Measurements from ENCODE around the gene ATOH1.

ATOH1 gene

DNA sequence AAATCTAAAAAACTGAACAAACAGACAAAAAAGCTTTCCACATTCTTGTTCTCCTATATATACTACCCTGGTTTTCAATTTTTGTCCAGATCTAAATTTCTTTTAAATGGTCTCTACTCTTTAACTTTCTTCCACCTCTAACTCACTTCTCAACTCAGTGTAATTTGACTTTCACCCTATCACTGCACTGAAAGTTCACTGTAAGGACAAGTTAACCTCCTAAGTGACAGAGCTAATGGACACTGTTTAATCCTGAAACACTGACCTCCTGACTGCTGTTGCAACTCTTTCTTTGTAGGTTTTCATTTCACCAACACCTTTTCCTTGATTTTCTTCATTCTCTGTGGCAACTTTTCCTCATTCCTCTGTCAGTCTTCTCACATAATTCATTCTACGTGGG lies 50.0 kb downstream of the ATOH1 start:
- ATAC-seq = no peak
- TF ChIP-seq TCF4 (CRISPR knock-in tag; IDR thresholded peaks at IDR 0.05; ENCODE audit: borderline replicate concordance) (no peak), ZFP3 (CRISPR knock-in tag; IDR thresholded peaks at IDR 0.05) (no peak), ZNF565 (CRISPR knock-in tag; conservative IDR thresholded peaks at IDR 0.05; ENCODE audit: low read depth) (no peak), GLIS3 (CRISPR knock-in tag; IDR thresholded peaks at IDR 0.05) (no peak), CSDC2 (CRISPR knock-in tag; IDR thresholded peaks at IDR 0.05) (no peak), ZNF8 (CRISPR knock-in tag; IDR thresholded peaks at IDR 0.05) (no peak)
- TF ChIP-seq, protein P1, sequence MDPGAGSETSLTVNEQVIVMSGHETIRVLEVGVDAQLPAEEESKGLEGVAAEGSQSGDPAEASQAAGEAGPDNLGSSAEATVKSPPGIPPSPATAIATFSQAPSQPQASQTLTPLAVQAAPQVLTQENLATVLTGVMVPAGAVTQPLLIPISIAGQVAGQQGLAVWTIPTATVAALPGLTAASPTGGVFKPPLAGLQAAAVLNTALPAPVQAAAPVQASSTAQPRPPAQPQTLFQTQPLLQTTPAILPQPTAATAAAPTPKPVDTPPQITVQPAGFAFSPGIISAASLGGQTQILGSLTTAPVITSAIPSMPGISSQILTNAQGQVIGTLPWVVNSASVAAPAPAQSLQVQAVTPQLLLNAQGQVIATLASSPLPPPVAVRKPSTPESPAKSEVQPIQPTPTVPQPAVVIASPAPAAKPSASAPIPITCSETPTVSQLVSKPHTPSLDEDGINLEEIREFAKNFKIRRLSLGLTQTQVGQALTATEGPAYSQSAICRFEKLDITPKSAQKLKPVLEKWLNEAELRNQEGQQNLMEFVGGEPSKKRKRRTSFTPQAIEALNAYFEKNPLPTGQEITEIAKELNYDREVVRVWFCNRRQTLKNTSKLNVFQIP (CRISPR knock-in tag; IDR thresholded peaks at IDR 0.05; ENCODE audit: borderline replicate concordance, low read depth) = no peak

DNA sequence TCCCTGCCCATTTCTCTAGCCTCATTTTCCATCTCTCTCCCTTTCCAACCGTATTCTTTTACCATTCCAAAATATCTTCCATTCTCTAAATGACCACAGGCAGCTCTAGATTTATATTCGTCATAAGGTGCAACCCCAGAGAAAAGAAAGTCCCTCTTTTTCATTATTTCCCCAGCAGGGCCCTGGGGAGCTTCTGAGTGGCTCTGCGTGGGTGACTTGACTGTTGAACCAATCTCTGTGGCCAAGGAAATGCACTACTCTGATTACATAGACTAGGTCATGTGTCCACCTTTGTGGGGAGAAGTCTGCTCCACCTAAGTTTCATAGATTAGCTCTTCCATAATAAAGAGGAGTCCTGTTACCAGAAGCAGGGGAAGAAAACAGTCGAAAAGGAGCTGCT lies 51.4 kb downstream of the ATOH1 start:
- TF ChIP-seq, protein P2, sequence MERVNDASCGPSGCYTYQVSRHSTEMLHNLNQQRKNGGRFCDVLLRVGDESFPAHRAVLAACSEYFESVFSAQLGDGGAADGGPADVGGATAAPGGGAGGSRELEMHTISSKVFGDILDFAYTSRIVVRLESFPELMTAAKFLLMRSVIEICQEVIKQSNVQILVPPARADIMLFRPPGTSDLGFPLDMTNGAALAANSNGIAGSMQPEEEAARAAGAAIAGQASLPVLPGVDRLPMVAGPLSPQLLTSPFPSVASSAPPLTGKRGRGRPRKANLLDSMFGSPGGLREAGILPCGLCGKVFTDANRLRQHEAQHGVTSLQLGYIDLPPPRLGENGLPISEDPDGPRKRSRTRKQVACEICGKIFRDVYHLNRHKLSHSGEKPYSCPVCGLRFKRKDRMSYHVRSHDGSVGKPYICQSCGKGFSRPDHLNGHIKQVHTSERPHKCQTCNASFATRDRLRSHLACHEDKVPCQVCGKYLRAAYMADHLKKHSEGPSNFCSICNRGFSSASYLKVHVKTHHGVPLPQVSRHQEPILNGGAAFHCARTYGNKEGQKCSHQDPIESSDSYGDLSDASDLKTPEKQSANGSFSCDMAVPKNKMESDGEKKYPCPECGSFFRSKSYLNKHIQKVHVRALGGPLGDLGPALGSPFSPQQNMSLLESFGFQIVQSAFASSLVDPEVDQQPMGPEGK (CRISPR knock-in tag; IDR thresholded peaks at IDR 0.05; ENCODE audit: borderline replicate concordance) = no peak
- TF ChIP-seq CSDC2 (CRISPR knock-in tag; IDR thresholded peaks at IDR 0.05) (no peak), ZFP30 (CRISPR knock-in tag; IDR thresholded peaks at IDR 0.05) (no peak), PPARA (CRISPR knock-in tag; IDR thresholded peaks at IDR 0.05; ENCODE audit: borderline replicate concordance) (no peak), BACH2 (CRISPR knock-in tag; IDR thresholded peaks at IDR 0.05; ENCODE audit: borderline replicate concordance) (no peak), TCF4 (CRISPR knock-in tag; IDR thresholded peaks at IDR 0.05; ENCODE audit: borderline replicate concordance) (no peak), GLIS3 (CRISPR knock-in tag; IDR thresholded peaks at IDR 0.05) (no peak), ZNF565 (CRISPR knock-in tag; conservative IDR thresholded peaks at IDR 0.05; ENCODE audit: low read depth) (no peak), ESRRG (CRISPR knock-in tag; IDR thresholded peaks at IDR 0.05) (no peak), SNAI2 (CRISPR knock-in tag; IDR thresholded peaks at IDR 0.05) (no peak), RARB (CRISPR knock-in tag; IDR thresholded peaks at IDR 0.05) (no peak), ARNTL (CRISPR knock-in tag; IDR thresholded peaks at IDR 0.05; ENCODE audit: borderline replicate concordance, low read depth) (no peak), ISL1 (CRISPR knock-in tag; IDR thresholded peaks at IDR 0.05) (no peak), ZC3H10 (CRISPR knock-in tag; IDR thresholded peaks at IDR 0.05) (no peak), ZNF70 (CRISPR knock-in tag; IDR thresholded peaks at IDR 0.05) (no peak)
- TF ChIP-seq, protein P3, sequence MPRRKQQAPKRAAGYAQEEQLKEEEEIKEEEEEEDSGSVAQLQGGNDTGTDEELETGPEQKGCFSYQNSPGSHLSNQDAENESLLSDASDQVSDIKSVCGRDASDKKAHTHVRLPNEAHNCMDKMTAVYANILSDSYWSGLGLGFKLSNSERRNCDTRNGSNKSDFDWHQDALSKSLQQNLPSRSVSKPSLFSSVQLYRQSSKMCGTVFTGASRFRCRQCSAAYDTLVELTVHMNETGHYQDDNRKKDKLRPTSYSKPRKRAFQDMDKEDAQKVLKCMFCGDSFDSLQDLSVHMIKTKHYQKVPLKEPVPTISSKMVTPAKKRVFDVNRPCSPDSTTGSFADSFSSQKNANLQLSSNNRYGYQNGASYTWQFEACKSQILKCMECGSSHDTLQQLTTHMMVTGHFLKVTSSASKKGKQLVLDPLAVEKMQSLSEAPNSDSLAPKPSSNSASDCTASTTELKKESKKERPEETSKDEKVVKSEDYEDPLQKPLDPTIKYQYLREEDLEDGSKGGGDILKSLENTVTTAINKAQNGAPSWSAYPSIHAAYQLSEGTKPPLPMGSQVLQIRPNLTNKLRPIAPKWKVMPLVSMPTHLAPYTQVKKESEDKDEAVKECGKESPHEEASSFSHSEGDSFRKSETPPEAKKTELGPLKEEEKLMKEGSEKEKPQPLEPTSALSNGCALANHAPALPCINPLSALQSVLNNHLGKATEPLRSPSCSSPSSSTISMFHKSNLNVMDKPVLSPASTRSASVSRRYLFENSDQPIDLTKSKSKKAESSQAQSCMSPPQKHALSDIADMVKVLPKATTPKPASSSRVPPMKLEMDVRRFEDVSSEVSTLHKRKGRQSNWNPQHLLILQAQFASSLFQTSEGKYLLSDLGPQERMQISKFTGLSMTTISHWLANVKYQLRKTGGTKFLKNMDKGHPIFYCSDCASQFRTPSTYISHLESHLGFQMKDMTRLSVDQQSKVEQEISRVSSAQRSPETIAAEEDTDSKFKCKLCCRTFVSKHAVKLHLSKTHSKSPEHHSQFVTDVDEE (CRISPR knock-in tag; IDR thresholded peaks at IDR 0.05) = no peak
- TF ChIP-seq, protein P4, sequence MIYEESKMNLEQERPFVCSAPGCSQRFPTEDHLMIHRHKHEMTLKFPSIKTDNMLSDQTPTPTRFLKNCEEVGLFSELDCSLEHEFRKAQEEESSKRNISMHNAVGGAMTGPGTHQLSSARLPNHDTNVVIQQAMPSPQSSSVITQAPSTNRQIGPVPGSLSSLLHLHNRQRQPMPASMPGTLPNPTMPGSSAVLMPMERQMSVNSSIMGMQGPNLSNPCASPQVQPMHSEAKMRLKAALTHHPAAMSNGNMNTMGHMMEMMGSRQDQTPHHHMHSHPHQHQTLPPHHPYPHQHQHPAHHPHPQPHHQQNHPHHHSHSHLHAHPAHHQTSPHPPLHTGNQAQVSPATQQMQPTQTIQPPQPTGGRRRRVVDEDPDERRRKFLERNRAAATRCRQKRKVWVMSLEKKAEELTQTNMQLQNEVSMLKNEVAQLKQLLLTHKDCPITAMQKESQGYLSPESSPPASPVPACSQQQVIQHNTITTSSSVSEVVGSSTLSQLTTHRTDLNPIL (CRISPR knock-in tag; IDR thresholded peaks at IDR 0.05; ENCODE audit: low read depth) = no peak
- no peak for ATAC-seq

Measured in SK-N-SH treated with all-trans-retinoic acid at 6 μM for 48 hours (cell line).